HCT116 (cell line): Measurements from ENCODE around the gene SMCR8.

ENCODE experiments used
- CTCF ChIP-seq, 3 experiments: fragments of 200-600 bp in 1 of 3; sonication (generic) in 1 of 3; IDR thresholded peaks in 2 of 3; conservative IDR thresholded peaks in 1 of 3; 2 replicates each; pipeline ENCODE4 v1.5.1; 2012 to 2017; ENCODE audit warnings: low read depth in 2 of 3, low read length in 2 of 3, antibody characterized with exemption in 1 of 3, borderline replicate concordance in 1 of 3, control low read depth in 1 of 3, mild to moderate bottlenecking in 1 of 3, mixed read lengths in 1 of 3, mixed run types in 1 of 3, moderate library complexity in 1 of 3; ENCODE audit not compliant: insufficient read depth in 1 of 3
- EZH2 ChIP-seq: fragments of 200-600 bp; sonication (generic); IDR thresholded peaks from 2 replicates; pipeline ENCODE4 v1.6.1; 2017; ENCODE audit warnings: antibody characterized with exemption, mixed run types
- POLR2AphosphoS5 ChIP-seq: IDR thresholded peaks from 2 replicates; pipeline ENCODE4 v1.6.1; 2011; ENCODE audit warnings: mild to moderate bottlenecking, low read depth, low read length, moderate library complexity
- RAD21 ChIP-seq: IDR thresholded peaks from 2 replicates; pipeline ENCODE4 v1.6.1; 2012; ENCODE audit warnings: low read depth, mild to moderate bottlenecking
- ZNF274 ChIP-seq: fragments of 200-500 bp; sonication (Bioruptor generic); IDR thresholded peaks from 2 replicates; pipeline ENCODE4 v1.6.1; 2014; ENCODE audit warnings: mild to moderate bottlenecking, low read depth, low read length, inconsistent platforms
- TF ChIP-seq, protein P1 (sequence below): IDR thresholded peaks from 2 replicates; pipeline ENCODE4 v1.6.1; 2012

DNA sequence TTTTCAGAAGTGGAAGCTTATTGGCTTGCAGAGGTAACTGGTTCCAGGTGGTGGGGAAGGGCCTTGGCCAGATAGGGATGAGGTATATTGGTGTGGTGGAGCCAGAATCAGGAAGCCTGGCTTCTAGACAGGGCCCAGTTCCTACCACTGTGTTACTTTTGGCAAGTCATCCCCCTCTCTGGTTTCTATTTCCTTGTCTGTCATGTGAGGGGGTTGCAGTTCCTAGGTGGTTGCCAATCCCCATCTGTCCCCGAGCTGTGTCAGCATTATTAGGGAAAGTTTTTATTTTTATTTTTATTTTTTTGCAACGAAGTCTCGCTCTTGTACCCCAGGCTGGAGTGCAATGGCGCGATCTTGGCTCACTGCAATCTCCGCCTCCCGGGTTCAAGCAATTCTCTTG is 3.0 kb downstream of the SMCR8 start:
- TF ChIP-seq EZH2 (no peak), RAD21 (no peak), CTCF (IDR thresholded peaks at IDR 0.05 in 2 of 3, conservative IDR thresholded peaks at IDR 0.05 in 1 of 3; ENCODE audit: borderline replicate concordance in 1 of 3, insufficient read depth in 1 of 3, low read depth in 2 of 3, low read length in 2 of 3) (no peak), POLR2AphosphoS5 (no peak), ZNF274 (no peak)
- TF ChIP-seq, protein P1, sequence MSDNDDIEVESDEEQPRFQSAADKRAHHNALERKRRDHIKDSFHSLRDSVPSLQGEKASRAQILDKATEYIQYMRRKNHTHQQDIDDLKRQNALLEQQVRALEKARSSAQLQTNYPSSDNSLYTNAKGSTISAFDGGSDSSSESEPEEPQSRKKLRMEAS: no peak
